ENCODE results near the gene IDH3B.
"Not testable (repeated sequence)": the region's sequence is repeated elsewhere in the genome, so short reads cannot be mapped to it uniquely, and the experiment has no call there.

The IDH3B gene

GRCh38 chr20:2694519-2694918 lies 30.5 kb upstream of the IDH3B start:
- no peak for DNase-seq (ENCODE audit: low read depth in 2 of 2)

GRCh38 chr20:2694008-2694471 lies 30.0 kb upstream of the IDH3B start:
- no peak for DNase-seq (ENCODE audit: low read depth in 2 of 2)

GRCh38 chr20:2693286-2694007 lies 29.4 kb upstream of the IDH3B start:
- peak; percentile 8 to 61 for DNase-seq (ENCODE audit: low read depth in 2 of 2)

GRCh38 chr20:2692886-2693285 lies 28.9 kb upstream of the IDH3B start:
- DNase-seq (ENCODE audit: low read depth in 2 of 2): no peak

GRCh38 chr20:2692036-2692885 lies 28.2 kb upstream of the IDH3B start, which contains the start of gene EBF4:
EBF4 (plus strand) TSS chr20:2692780; CDS start chr20:2693646, 866 bp downstream.
- DNase-seq (ENCODE audit: low read depth in 2 of 2): peak in 1 of 2 donors; percentile 38

- no peak for DNase-seq (ENCODE audit: low read depth in 2 of 2)
Observed at GRCh38 chr20:2691663-2692035, 27.6 kb upstream of the IDH3B start.

GRCh38 chr20:2691127-2691526 lies 27.1 kb upstream of the IDH3B start:
- DNase-seq (ENCODE audit: low read depth in 2 of 2): no peak

GRCh38 chr20:2690718-2691117 lies 26.7 kb upstream of the IDH3B start:
- no peak for DNase-seq (ENCODE audit: low read depth in 2 of 2)

GRCh38 chr20:2690213-2690612 lies 26.2 kb upstream of the IDH3B start:
- no peak for DNase-seq (ENCODE audit: low read depth in 2 of 2)

GRCh38 chr20:2688041-2688591 lies 24.1 kb upstream of the IDH3B start:
- DNase-seq (ENCODE audit: low read depth in 2 of 2): peak; percentile 59 to 71

GRCh38 chr20:2687514-2687913 lies 23.5 kb upstream of the IDH3B start:
- DNase-seq (ENCODE audit: low read depth in 2 of 2): no peak

GRCh38 chr20:2684817-2685216 lies 20.8 kb upstream of the IDH3B start:
- not testable (repeated sequence) for DNase-seq (ENCODE audit: low read depth in 2 of 2)

GRCh38 chr20:2682040-2682439 lies 18.0 kb upstream of the IDH3B start:
- not testable (repeated sequence) for DNase-seq (ENCODE audit: low read depth in 2 of 2)

GRCh38 chr20:2680046-2680445 lies 16.0 kb upstream of the IDH3B start:
- no peak for DNase-seq (ENCODE audit: low read depth in 2 of 2)

- no peak for DNase-seq (ENCODE audit: low read depth in 2 of 2)
Observed at GRCh38 chr20:2673453-2673852, 9.4 kb upstream of the IDH3B start.

- no peak for DNase-seq (ENCODE audit: low read depth in 2 of 2)
Observed at GRCh38 chr20:2672446-2672845, 8.4 kb upstream of the IDH3B start.

- no peak for DNase-seq (ENCODE audit: low read depth in 2 of 2)
Observed at GRCh38 chr20:2671977-2672376, 8.0 kb upstream of the IDH3B start.

GRCh38 chr20:2663364-2663886 lies 591 bp downstream of the IDH3B start:
- no peak for DNase-seq (ENCODE audit: low read depth in 2 of 2)

- no peak for DNase-seq (ENCODE audit: low read depth in 2 of 2)
Observed at GRCh38 chr20:2659547-2659946, 4.5 kb downstream of the IDH3B start.

GRCh38 chr20:2658414-2659354 lies 5.3 kb downstream of the IDH3B start:
- no peak for DNase-seq (ENCODE audit: low read depth in 2 of 2)

GRCh38 chr20:2657674-2658073 lies 6.3 kb downstream of the IDH3B start:
- DNase-seq (ENCODE audit: low read depth in 2 of 2): no peak

Data from stimulated activated CD8-positive, alpha-beta memory T cell treated with anti-CD3 and anti-CD28 coated beads, Interleukin-7, amount 100 ng/mL, for 4 hours (primary cell).